MM.1S (cell line): ENCODE measurements around the gene NDEL1.

Experiments
- CTCF ChIP-seq: fragments of 300-600 bp; sonication (generic); IDR thresholded peaks from 2 replicates; pipeline ENCODE4 v1.5.1; 2016; ENCODE audit warnings: antibody characterized with exemption, low read length, mixed read lengths
- EZH2phosphoT487 ChIP-seq: fragments of 300-600 bp; sonication (generic); IDR thresholded peaks from 2 replicates; pipeline ENCODE4 v1.6.1; 2018; ENCODE audit warnings: antibody characterized with exemption, low read length

- TF ChIP-seq CTCF (no peak), EZH2phosphoT487 (no peak)
Measured at GRCh38 chr17:8436844-8437171, 1.1 kb downstream of the NDEL1 start.
